Raji (cell line): ENCODE data around the gene MCRIP1.

ENCODE experiments used
- POLR2A ChIP-seq: IDR thresholded peaks from 2 replicates; pipeline ENCODE4 v1.6.1; 2011; ENCODE audit warnings: low read depth, low read length, control low read depth; ENCODE audit not compliant: insufficient read depth

Gene MCRIP1

DNA sequence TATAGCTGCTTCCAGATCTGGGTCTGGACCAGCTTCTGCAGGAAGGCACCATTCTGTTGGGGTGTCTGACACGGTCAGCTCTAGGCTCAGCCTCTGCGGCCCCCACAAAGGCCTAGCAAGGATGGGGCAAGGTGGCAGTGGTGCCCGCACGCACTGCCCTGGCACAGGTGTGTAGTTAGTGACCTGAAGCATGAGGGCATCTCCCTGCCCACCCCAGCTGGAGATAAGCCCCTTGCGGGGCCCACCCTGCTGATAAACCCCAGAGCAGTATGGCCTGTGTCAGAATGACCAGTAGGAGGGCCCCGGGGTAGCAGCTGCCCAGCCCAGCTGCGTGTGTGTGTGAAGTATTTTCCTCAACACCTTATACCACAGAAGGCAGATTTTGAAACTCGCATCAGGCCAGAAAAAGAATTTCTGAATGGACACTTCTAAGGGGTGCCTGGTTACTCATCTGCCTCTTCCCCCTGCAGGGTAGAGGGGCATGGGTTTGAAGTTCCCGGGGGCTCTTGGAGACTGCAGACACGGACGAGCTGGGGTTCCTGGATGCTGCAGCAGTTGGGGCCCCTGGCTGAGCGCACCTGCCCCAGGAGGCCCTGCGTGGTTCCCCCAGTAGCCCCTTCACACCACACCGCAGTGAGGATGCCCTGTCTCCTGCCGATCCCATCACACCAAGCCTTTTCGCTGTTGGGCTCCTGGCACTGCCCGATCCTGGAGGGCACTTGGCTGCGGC is 33.5 kb upstream of the MCRIP1 start:
- 0 out of 2 replicates have a peak, but pooled peaks have one; percentile 56 for TF ChIP-seq POLR2A

- no peak for TF ChIP-seq POLR2A
Measured at GRCh38 chr17:81865733-81866439, 32.8 kb upstream of the MCRIP1 start.

DNA sequence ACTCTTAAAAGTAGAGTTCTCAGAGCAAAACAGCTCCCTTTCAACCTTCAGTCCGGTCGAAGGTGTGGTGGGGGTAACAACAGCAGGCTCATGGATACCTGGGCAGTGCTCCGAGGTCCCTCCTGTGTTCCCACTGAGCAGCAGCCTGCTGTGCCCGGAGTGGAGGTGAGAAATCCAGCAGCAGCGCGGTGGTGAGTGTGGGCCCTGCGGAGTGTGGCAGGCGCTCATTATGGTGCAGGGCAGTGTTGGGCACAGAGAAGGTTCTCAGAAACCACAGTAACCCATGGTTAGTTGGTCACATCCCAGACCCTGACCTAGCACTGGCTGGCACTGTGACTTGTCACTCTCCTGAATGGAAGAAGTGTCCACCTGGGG is 32.3 kb upstream of the MCRIP1 start:
- no peak for TF ChIP-seq POLR2A

- TF ChIP-seq POLR2A: peak; percentile 26; the same call in 1 of the 2 replicates
Measured at GRCh38 chr17:81863833-81864768, 31.0 kb upstream of the MCRIP1 start.

GRCh38 chr17:81863123-81863675 is 30.1 kb upstream of the MCRIP1 start:
- TF ChIP-seq POLR2A: no peak

- TF ChIP-seq POLR2A: peak; percentile 94
Measured at GRCh38 chr17:81860756-81861568, 27.9 kb upstream of the MCRIP1 start.

DNA sequence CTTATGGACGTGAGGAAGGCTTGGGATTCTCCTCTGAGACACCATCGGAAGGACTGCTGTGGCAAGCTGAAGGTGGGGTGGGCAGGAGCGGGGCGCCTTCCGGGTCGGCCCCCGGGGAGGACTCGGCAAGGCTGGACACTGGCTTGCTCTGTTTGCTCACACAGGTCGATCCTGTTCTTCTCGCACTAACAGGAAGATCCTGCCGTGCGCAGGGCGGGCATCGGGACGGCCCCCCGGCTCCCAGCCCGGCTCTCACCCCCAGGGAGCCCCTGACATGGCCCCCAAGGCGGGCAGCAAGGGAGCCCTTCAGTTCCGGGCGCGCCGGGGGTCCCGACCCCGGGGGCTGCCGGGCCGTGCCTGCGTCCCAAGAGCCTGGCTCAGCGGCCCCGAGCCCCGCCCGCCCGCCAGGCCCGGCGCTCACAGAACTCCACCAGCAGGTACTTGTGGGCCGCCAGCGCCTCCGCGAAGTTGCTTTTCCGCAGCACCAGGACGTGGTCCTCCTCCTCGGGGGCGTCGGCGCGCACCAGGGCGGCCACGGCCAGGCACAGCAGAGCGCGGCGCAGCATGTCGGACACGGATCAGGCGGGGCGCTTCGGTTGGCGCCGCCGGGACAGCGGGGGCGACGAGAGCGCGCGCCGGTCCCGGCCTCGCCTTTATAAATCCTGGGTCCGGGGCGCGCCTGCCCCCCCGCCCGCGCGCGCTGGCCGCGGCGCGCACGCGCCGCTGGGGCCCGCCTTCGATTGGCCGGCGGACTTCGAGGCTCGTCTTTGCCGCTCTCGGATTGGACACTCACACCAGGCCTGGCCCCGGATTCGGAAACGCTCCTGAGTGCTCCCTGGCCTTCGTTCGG is 27.0 kb upstream of the MCRIP1 start, which contains the start of gene P4HB:
Gene P4HB (minus strand): TSS at position 630 of the 850 bp plus-strand sequence. CDS start 64 bp downstream, at position 566.
- TF ChIP-seq POLR2A: peak; percentile 90

GRCh38 chr17:81858967-81859905 is 26.1 kb upstream of the MCRIP1 start:
- TF ChIP-seq POLR2A: no peak

DNA sequence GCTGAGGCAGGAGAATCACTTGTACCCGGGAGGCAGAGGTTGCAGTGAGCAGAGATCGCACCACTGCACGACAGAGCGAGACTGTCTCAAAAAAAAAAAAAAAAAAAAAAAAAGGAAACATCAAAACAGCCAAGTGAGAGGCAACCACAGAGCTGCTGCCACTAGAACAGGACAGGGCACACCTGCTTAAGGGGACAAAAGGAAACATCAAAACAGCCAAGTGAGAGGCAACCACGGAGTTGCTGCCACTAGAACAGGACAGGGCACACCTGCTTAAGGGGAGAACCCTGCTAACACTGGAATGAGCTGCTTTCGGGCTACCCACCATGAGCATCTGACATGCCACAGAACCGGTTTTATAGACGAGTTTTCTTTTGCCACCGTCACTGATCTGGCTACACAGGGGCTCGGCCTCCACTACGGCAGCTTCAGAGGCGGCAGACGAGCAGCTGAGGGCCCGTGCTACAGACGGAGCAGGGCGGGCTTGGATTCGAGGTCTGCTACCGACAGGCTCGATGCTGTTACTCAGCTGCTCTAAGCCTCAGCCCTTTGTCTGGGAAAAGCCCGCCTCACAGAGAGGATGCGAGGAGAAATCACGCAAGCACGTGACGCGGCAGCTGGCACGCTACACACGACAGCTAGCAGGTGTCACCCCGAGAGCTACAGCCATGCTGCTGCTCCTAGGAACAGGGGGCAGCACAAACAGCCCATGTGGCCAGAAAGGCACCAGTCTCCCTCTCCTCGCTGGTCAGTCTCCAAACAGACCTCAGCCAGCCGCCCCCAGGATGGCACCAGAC is 25.3 kb upstream of the MCRIP1 start:
- no peak for TF ChIP-seq POLR2A

- TF ChIP-seq POLR2A: no peak
Measured at GRCh38 chr17:81854974-81855774, 22.1 kb upstream of the MCRIP1 start.

DNA sequence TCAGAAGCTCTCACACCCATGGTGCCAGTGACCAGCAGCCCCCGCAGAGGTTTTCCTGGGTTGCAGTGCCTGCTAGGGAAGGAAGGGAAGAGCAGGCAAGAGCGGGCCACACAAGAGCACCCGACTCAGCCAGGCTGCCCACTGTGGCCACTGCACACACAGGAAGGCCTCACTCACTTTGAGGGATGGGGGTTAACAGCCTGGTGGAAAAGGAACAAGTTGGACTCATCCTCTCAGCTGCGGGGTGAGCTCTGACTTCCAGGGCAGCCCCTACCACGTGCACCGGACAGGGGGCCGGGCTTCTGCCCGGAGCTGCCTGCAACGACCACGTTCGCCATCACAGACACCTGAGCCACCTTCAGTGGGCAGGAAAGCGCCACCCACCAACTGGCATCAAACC is 19.1 kb upstream of the MCRIP1 start:
- TF ChIP-seq POLR2A: no peak

- no peak for TF ChIP-seq POLR2A
Measured at GRCh38 chr17:81851423-81851822, 18.3 kb upstream of the MCRIP1 start.
